Activated gamma-delta T cell (primary cell): Measurements from ENCODE around the gene VIPR1.

Source experiments
- DNase-seq: peaks from one replicate; lab custom pipeline; 2025; lab: John Stamatoyannopoulos, UW

VIPR1 gene

DNA sequence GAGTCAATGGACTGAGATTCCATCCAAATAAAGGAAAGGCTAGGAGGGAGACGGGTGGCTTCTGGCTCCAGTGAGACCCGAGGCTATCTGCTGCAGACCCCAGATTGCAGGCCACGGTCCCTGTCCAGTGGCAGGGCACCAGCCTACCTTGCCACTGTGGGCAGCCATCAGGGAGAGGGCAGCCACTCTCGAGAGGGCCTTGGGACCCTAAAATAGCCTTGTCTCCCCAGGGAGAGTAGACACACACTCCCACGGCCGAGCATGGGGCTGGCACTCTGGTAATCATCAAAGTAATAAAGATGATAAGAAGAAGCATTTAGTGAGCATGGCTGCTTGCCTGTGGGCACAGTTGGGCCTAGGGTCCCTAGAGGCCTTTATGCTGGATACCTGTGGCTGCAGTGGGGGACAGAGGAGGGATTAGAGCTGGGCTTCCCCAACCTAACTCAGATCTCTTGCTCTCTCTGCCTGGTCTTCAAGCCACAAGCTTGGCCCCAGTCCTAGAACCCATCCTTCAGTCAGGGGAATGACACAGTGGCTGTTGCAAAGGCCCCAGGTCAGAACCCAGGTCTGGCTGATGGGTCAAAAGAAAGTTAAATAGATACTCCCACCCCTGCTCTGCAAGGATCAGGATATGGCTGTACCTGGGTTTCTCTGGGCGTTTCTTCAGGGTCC, 9.2 kb upstream of the VIPR1 start:
- DNase-seq: no peak

DNA sequence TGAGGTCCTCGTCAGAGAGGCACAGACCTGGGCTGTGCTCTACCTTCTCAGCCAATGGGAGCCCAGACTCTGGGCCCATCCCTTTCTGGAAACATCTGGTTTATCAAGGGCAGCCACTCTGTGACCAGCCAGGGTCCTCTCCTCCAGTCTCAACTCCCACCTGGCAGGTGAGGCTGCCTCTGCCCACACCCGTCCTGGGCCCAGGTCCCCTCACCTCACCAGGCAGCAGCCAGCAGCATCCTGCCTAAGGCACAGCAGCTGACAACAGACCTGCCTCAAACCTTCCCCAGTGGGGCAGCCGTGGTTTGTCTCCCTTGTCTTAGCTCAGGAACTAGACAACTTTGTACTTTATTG, 8.7 kb upstream of the VIPR1 start:
- DNase-seq: no peak

DNA sequence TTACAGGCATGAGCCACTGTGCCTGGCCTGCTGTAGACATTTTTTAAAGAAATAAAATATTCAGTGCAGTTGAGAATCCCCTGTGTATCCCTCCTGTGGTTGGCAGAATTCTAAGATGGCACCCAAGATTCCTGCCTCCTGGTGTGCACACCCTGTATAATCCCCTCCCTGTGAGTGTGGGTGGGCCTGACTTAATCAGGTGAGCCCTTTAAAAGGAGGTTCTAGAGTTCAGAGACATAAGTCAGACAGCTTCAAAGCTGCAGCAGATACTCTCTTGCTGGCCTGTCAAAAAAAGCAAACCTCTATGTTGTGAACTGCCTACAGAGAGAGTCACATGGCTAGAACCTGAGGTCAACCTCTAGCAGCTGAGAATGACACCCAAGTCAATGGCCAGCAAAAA, 7.0 kb upstream of the VIPR1 start:
- no peak for DNase-seq

DNA sequence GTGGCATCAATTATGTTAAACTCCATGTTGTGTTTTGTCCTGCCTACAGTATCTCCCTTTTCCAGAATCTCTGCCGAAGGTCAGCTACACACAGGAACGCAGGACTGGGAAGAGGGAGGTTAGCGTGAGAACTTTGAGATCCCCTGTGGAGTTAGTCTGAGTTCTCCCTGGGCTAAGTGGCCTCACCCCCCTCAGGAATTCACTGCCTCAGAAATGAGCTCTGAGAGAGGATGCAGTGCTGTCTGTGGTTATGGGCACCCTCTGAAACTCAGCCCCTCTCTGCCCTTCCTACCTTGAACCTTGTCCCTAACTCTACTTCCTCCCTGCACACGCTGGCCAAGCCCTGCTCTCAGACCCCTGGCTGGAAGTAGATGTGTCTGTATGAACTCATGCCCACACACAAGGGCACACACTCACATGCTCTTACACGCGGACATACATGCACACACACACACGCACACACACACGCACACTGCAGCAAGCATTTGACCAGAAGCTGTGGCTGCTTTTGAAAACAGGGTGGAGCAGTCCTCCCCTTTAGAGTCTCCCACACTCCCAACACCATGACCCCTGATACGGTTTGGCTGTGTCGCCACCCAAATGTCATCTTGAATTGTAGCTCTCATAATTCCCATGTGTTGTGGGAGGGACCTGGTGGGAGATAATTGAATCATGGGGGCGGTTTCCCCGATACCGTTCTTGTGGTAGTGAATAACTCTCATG, 5.3 kb upstream of the VIPR1 start:
- DNase-seq: no peak

DNA sequence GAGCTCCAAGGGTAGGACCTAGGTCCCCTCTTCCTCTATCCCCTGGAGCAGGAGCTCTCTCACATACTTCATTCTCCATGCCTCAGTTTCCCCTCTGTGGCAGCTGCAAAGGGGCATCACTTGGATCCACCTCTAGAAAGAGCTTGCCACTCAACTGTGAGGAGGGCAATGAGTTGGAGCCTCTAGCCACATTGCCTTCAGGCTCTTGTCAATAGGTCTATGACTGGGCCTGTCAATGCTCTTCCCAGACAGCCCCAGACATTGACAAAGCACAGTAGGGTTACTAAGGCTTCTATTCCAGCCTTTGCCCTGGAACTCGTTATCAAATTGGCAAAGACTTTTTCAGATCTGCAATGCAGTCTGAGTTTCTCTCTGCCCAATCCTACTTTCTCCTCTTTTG, 4.4 kb upstream of the VIPR1 start:
- DNase-seq: no peak

DNA sequence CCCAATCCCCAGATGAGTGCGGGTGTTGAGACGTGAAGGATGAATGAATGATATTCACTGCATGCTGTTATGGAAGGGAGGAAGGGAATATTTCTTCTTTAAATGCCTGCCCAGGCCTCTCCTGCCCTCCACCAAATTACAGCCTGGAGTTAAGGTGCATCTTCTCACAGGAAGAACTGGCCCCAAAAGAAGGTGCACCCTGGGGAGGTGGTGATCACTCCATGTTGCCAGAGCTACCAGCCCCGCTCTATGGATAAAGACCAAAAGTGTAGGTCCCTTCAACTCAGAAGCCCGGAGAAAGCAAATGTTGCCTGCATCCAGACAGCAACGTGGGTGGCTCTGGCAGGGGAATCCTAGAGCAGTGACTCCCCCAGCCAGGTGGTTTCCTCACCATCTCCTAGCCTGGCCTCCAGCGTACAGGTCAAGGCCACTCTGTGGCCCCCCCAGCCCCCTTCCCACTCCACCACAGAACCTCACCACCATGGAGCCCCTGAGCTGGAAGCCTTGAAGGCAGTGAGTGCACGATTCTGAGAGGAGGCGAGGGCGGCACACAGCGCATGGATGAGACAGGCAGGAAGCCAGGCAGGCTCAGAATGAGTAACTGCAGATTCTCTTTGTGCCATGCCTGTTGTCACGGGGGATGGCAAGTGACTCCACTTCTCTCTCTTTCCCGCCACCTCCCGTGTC, 3.5 kb upstream of the VIPR1 start:
- DNase-seq: no peak

DNA sequence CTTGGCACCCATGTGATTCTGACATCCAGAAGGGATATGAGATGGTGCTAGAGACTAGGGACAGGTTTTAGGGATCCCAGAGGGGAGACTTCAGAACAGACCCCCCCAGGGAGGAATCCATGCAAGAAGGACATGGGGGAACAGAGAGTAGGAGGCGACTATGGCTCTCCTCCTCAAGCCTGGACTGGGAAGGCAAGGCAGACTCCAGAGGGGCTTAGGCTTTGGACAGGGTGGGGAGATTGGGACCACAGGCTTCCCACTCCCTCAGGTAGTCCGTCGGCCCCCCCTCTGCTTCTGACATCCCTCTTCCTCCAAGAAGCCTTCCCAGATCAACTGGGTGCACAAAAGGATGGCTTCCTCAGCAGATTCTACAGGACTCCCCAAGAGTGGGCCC, 3.0 kb upstream of the VIPR1 start:
- no peak for DNase-seq

DNA sequence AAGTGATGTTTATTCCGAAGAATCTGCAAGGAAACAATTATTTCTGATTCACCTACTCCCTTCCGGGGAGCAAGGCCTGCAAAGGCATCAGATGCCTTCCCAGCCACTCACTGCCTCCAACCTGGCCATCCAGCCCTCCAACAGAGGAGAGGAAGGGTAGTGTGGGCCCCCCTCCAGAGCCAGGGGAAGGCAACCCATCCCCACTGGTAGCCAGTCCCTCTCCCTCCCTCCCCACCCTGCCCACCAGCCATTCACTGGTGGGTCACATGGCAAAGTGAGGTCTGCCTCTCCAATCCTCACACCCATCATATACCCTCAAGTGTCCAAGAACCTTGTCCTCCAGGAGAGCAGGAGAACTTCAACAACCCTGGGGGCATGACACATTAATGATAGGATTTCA, 2.4 kb upstream of the VIPR1 start:
- no peak for DNase-seq

DNA sequence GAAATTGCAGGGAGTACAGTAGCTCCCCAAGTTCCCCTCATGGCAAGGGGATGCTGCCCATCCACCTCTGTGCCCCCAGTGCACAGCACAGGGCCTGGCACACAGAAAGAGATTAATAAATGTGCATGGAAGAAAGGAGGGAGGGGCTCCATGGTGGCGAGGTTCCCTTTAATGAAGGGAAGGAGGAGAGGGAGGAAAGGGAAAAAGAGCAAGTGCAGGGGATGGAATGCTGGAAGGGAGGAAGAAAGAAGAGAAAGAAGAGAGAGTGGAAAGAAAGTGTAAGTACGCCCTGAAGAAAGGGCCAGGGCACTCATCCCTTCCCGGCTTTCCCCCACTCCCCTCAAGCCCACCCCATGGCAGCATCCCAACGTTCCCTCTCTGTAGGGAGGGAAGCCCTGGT, 1.5 kb upstream of the VIPR1 start:
- DNase-seq: no peak

DNA sequence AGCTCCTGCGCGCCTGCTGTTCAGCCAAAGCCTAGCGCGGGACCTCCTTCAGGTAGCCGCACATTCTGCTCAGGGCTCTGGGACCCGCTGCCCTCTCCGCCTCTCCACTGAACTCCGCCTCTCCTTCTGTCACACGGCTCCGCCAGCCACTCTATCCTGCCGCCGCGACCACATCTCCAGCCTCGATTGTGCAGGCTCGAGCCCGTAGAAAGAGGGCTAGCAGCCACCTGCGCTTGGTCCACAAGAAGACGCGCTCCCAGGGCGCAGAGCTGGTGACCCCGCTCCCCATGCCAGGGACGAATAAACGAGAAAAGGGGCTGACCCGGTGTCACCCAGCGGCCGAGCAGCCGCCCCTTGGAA, 1.1 kb upstream of the VIPR1 start:
- DNase-seq: no peak

DNA sequence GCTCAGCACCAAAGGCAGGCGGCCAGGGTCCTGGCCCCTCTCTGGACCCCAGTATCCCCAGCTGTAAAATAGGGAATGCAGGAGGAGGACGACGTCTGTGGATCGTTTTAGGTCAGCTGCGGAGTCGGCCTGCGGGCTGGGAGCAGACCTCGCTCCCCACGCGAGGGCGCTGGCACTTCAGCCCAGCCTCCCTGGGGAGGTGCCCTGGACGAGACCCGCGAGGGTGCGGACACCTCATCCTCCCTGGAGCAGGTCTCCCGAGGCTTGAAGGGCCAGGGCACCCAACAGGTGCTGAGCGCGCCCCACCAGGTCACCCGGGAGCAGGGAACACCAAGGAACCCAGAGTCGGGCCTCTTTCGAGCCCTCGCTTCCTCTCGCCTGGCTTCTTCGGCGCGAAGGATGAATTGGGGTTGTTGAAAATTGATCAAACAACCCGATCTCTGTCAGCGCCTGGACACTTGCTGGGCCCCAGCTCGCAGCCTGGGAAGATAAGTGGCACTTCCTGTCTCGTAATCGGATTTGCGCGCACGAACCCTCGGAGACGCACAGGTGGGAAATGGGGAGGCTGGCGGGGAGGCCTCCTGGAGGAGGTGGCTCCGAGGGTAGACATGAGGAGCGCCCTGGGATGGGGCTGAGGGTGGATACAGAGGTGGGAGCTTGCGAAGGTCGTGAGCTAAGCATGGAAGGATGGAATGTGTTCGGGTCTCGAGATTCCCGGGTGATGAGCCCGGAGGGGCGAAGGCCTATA, 588 bp upstream of the VIPR1 start:
- DNase-seq: peak; percentile 33

DNA sequence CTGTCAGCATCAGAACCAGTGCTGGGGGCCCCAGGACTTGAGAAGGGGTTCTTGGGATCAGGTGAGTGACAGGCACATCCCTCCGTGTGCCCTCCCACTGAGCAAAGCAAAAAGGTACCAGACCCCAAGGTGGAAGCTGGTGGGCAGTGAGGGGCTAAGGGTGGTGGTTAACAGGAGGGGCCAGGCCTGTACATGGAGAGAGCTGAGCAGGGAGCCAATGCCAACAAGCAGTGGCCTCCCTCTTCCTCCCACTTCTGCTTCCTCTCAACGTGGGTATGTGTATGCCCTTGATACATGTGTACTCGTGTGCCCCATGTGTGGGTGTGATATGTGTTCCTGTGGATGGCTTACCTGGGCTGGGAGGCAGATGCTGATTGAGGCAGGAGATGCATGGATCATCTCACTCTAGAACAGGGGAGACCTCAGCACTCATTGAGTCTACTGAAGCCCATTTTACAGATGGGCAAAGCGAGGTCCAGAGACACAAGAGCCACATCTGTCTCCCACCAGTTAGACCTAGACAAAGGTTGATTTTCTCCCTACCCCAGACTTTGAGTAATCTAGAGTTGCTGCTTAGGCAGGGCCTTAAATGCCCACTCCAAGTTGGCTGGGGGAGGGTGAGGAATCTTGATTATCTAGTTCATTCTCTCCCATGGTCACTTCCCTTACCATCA, 945 bp downstream of the VIPR1 start:
- DNase-seq: no peak

DNA sequence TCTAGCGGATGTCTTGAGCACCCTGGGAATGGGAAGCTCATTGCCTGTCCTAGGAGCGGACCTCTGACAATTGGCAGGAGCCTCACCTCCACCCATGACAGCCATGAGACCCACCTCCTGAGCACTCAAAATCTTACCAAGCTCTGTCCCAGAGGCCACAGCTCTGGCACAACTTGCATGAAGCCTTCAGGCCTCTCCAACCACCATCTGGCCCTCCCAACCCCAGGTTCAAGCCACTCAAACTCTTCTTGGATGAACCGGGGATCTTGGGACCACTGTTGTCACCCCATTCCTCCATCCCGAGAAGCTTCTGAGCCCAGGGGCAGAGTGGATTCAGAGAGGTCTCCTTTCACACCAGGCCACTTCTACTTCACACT, 1.5 kb downstream of the VIPR1 start:
- no peak for DNase-seq

DNA sequence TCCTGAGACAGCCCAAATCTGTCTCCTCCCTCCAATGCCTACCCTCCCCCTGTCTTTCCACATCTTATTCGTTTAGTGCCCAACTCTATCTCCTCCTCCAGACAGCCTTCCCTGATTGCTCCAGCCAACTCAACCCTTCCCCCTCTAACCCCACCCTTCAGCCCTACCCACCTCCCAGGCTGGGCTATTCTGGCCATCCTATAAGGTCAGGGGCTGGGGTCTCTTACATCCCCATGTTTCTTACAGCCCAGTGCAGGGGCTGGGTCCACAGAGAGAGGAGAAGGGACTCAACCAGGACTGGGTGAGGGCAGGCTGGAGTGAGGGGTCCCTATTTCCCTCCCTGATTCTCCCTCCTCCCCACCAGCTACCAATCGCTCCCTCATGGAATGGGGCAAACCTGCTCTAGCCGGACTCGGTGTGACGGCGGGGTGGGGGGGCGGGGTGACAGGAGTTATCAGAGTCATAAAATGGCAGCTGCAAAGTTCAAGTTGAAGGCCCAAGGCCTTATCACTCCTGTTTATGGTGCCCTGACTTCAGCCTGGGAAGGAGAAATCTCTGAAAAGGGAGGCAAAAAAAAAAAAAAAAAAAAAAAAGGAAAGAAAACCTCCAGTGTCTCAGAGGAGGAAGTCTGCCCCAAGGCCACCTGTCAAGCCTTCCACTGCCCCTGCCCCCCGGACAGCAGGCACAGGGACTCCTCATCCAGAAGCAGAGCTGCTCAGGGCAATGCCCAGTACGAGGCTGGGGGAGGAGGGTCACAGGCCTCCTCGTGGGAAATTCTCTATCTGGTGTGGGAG, 2.1 kb downstream of the VIPR1 start:
- no peak for DNase-seq

DNA sequence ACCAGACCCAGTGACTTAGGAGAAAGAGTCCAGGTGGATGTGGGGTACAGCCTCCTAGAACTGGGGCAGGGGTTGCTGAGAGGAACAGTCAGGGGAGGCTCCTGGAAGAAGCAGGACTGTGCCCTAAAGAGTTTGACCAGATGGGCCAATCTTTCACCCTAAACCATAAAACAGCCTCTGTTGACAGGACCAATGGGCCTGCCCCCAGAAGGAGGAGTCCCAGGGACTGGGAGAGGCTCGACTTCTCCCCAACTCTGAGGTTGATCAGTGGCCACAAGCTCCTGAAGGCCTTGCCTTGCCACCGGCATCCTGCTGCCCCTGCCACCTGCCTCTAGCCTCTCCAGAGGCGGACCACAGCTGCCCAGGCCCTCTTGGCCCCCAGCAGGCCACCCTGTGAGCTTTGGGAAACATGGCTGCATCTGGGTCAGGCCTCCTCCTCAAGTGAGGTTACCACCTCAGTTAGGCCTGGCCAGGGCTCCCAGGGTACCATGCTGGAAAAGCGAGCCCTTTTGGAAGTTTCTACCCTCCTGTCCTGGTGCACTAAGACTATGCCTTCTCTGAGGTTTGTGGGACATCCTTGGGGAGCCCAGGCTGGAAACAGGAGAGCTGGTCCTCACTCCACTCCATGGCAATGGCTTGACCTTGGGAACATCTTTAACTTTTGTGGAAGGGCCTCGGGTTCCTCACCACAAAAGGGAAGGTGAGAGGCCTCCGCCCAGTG, 2.8 kb downstream of the VIPR1 start:
- DNase-seq: no peak

DNA sequence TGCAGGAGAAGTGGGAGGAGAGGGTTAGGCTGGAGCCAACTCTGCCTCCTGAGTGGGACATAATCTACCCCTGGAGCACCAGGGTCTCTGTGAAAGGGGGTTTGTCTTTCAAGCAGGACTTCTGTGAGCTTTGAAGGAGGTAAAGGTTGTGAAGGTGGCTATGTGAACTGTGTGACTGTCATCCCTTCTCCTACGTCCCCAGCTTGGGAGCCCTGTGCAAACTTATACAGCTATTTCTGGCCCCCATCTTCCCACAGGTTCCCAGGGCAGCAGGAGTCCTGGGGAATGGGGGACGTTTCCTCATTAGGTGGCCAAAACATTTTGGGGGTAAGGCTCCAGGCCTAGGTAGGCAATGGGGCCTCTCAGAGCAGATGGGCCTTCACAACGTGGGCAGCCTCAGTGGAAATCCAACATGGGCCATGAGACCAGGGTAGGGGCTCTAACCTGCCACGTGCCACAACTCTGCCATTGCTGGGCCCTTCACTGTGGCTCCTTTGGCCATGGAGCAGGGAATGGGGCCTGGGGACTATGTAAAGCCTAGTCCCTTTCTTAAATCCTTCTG, 3.5 kb downstream of the VIPR1 start:
- DNase-seq: no peak

DNA sequence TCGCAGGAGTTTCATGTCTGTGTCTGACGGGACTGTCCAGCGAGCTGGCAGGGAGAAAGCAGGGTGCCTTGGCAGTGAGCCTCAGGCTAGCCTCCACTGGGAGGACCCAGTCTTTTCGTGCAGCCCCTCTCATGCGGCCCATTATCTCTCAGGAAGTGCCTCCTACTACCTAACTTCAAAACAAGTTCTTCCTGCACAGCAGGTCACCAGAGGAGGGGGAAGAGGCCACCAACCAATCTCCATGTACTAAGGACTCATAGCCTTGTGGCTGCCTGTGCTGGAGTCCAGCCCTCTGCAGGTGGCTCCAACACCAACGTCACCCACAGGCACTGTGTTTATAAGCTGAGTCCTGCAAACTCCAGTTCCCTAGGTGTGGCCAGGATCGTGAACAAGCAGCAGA, 4.8 kb downstream of the VIPR1 start:
- DNase-seq: no peak

DNA sequence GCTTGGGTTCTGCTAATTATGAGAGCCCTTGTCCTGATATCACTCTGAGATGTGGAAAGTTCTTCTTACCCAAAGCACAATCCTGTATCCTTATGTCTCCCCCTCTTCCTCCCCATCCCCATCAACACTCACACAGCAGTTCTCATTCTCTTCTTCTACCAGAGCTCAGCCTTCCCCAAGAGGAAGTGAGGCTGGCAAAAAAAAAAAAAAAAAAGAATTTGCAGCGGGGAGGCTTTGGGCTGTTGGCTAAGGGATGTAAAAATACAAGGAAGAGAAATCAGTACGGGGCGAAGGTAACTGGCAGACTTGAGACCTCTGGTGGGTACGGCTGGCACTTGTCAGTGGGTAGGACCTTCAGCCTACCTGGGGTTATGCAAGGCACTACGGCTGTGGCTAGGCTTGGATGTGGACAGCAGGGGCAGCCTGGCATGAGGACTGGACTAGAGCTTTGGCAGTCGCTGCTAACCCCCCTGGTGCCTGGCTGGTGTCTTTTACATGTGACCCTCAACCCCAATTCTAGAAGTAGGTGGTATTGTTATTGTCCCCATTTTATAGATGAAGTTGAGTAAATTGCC, 5.4 kb downstream of the VIPR1 start:
- DNase-seq: no peak

DNA sequence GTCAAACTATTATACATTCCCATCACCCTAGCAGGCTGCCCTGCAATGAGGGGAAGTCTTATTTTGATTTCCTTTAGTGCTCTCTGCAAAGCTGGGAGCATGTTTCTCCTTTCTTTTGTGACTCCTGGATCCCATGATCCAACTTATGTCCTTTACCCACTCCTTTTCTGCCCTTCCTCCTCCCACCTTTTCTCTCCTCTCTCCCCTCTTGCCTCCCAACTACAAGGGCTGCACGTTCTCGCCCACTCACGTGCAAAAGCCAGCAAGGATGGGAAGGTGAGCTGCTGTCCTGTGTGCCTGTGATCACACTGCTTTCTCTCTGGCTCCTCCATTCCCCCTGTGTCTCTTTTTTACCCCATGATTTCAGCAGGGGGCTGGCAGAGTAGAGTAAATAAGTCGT, 6.1 kb downstream of the VIPR1 start:
- DNase-seq: no peak

DNA sequence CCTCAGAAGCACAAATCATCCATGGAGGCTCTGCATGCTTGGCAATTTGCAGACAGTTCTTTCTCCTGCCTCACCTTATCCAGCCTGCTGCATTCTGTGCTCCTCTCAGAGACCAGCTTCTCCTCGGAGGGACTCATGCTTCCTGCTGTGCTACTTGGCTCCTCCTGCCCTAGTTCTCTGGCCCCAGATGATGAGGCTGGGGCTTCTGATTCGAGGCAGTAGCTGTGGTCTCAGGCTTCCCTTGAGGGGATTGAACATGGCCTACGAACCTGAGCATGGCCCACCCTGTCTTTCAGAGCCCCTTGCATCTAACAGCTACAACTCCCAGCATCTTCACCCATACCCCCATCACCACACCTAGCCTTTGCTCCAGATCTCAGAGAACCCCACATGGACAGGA, 6.7 kb downstream of the VIPR1 start:
- DNase-seq: no peak
